ENCODE results near the gene KLF5.
"Not testable (repeated sequence)": the region's sequence is repeated elsewhere in the genome, so short reads cannot be mapped to it uniquely, and the experiment has no call there.

The KLF5 gene

DNA sequence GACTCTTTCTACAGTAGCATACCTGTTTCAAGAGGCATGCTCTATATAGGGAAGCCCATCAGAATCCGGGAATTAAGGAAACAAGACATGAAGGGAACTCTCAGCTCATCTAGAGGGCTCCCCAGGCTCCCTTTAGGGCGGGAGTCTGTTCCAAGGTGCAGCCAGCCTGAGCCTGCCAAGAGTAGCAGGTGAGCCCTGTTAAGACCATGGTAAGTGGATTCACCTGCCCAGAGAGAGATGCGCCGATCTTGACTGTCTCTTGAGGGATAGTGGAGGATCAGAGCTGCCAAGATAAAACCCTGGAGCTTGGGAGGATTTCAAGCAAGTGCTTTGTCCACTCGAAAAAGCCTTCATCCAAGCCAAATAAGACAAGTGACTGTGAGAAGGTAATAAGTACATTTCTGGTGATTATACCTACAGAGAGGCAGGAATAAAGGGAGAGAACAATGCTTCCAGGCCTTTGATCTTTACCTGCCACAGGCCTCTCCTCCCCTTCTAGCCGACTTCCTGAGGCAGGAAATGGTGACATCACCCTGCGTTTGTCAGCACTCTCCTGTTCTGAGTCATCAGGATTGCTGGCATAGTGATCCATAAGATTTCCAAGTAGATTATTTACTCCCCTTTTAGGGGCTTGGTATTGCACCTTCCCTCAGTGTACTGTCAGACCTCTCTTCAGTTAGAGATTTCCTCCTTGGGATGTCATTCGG lies 31.5 kb downstream of the KLF5 start:
- DNase-seq = no peak

GRCh38 chr13:73090823-73091187 lies 32.0 kb downstream of the KLF5 start:
- no peak for DNase-seq

- no peak for DNase-seq
These were observed 34.0 kb downstream of the KLF5 start for GRCh38 chr13:73092829-73093228.

DNA sequence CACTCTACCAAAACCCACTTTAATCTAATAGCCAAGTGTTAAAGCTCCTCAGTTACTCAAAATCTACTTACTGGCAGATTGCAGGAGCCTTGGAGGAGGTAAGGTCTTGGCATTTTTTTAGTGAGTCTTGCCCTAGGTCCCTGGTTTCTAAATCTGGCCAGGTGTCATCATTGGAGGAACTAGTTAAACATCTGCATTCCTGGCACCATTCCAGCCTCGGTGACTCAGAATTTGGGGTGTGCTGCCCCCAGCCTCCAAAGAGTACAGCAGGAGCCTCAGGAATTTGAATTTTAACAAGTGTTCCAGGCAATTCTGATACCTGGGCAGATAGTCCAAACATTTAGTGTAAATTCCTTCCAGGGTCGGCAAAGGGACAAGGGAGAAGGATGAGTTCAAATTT lies 37.4 kb downstream of the KLF5 start:
- no peak for DNase-seq

DNA sequence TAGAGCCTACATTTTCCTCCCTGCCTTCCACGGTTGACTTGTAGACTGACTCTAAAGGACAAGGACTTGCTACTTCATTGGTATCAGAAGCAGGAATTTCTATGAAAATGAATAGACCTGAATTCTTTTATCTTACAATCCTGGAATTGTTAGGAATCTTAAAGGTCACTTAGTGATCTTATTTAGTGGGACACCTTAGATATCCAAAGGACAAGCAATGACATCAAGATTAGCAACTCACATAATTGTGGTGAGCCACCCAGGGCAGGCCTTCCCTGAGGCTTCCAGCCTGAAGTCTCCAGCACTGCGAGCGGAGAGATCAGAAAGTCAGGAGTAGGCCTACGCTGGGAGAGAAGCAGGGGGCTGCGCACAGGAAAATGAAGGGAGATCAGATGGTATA lies 37.8 kb downstream of the KLF5 start:
- no peak for DNase-seq

DNA sequence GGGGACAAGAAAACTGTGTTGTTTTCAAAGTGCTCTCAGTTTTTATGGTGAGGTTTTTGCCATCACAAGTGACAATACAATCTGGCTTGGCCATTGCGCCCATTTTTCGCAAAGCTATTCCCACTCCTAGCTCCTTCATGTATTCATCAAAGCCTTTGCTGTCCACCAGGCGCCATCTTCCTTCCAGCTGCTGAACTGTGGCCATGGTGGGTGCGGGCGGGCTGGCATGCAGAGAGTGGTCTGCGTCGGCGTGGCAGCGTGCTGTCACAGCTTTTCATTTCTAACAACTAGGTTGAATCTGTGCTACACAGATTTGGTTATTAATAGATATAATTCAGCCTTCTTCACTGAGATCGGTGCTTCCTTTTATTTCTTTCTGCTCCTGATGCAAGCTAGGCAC lies 42.0 kb downstream of the KLF5 start:
- not testable (repeated sequence) for DNase-seq

DNA sequence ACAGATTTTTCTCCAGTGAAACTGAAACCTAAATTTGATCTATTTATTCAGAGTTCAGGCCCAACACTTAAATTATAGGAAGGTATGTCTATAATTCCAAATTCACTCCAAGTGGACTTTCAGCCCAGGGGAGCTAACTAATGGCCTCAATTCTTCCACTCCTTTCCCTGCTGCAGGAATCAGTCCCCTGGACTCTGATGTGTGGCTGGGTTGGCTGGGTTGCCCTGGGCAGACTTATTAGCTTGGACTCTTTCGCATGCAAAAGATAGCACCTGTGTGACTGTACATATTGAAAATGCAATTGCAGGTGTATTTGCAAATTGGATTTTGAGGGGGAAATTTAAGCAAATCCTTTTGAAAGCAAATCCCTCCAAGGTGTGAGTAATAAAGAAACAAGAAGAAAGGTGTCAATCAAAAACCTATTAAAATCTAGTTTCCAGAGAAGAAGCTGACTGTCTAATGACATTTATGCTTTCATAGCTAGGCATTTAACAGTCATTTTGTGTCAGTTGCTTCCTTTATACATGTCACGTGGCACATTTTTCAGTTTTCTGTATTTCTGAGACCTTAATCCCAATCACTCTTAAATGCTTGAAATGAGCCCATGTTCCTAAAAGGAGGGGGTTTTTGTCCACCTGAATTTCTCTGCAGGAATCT lies 42.7 kb downstream of the KLF5 start:
- no peak for DNase-seq

- no peak for DNase-seq
These were observed 44.4 kb downstream of the KLF5 start for GRCh38 chr13:73103238-73103637.

DNA sequence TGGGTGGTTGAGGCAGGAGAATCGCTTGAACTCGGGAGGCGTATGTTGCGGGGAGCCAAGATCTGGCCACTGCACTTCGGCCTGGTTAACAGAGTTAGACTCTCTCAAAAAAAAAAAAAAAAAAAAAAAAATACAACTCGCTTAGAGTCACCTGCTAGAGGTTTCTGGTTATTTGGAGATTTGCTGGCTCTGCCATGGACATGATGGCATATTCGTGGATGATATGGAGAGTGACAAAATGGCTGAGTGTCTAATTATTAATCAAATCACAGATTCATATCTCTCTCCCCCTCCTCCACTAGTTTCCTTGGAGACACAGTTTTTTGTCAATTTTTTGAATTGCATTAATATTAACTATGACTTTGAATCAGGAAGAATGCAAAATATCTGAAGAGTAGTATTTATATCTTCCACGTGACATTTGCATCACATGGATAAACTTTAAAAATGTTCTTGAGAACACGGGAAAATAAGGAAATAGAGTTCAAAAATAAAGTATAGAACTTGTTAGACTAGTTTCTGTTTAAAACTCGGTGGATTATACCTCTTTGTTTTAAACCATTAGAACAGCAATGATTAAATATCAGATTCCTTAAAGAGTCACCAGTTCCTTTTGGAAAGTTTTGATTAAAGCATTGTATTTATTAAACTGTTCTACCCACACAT lies 47.8 kb downstream of the KLF5 start:
- DNase-seq = no peak

DNA sequence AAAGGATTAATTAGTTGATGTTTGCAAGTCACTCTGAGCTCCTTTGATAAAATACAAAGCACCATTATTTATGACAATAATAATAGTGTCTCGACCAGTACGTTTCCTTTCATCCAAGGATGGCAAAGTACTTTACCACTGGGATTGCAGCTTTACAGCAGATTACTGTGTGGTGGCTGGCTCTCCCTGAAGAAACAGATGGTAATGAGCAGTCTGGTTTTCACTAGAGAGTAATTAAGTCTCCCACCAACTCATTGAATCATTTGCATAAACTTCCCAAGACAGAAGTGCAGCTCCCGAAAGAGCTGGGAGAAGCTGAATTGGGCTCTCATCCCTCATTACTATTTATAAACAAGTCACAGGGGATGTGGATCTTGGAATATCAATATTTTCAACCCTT lies 48.7 kb downstream of the KLF5 start:
- DNase-seq = no peak

DNA sequence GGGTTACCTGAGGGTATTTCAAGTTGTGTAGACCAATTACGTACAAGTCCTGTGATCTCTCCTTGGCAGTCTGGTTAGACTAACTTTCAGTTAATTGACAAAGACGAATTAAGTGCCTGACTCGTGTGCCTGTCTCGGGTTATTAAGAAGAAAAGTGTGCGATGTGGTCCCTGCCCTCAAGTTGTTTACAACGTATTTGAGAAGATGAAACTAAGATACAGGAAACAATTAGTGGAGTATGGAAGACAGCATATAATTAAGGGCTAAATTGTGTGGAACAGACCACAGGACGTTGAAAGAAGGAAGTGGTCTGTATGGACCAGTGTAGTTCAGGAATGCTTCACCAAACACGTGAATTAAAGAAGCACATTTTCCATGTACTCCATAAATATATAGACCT lies 49.2 kb downstream of the KLF5 start:
- DNase-seq = no peak

DNA sequence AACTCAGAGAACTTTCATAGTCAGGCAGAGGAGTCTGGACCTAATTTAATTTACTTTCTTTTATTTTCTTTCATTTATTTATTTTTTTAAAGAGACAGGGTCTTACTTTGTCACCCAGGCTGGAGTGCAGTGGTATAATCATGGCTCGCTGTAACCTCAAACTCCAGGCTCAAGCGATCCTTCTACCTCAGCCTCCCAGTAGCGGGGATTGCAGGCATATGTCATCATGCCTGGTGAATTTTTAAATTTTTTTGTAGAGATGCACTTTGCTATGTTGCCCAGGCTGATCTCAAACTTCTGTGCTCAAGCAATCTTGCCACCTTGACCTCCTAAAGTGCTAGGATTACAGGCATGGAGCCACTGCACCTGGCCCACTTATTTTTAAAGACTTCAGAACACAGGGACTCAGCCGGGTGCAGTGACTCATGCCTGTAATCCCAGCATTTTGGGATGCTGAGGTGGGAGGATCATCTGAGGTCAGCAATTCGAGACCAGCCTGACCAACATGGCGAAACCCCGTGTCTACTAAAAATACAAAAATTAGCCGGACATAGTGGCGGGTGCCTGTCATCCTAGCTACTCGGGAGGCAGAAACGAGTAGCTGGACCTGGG lies 50.6 kb downstream of the KLF5 start:
- DNase-seq = no peak

DNA sequence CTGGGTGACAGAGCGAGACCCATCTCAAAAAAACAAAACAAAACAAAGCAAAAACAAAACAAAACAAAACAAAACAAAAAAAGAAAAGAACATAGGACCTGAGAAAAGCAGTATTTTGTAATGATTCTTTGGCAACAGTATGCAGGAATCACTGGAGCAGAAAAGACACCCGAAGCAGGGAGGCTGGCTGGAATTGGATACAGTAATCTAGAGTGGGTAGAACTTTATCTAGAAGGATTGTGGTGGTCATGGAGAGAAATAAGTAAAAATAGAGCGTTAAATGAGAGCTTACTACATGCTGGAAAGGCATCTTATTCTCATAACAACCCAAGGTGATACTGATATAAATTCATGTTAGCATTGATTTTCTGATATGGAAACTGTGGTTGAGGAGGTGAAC lies 51.2 kb downstream of the KLF5 start:
- DNase-seq = no peak

DNA sequence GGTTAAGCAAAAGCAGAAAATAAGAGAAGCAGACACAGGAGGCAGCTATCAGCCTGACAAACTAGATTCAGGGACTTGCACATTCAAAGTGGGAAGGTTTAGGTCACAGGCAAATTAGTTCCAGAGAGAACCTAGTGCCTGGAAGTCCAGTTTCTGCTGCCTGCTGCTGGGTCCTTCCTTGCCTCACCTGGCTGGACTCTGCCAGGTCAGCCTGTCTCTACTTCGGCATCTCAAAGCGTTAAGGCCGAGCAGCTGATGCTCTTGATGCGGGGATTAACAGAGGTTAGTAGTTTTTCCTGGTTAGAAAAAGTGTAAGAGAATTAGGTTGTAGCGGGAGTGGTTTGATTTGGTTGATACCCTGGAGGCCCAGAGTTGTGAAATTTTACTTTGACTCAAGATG lies 52.0 kb downstream of the KLF5 start:
- DNase-seq = no peak

DNA sequence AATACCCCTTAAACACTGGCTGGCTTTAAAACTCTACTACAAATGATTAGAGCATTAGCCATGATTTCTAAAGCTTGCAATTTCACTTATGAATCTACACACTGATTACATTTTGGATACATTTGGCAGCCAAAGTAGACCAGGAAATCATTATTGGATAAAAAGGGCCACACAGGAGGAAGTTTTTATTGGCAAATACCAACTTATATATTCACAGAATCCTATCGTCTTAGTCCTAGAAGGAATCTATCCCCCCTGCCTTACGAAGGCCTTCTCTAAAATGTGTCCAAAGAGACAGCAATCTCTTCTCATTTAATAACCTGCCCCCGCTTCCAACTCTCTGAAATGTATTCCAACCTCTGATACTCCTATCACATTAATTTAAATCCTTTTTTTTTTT lies 52.5 kb downstream of the KLF5 start:
- no peak for DNase-seq

GRCh38 chr13:73119612-73120011 lies 60.8 kb downstream of the KLF5 start:
- no peak for DNase-seq

Data from stimulated activated CD8-positive, alpha-beta memory T cell treated with anti-CD3 and anti-CD28 coated beads, Interleukin-4, amount 100 ng/mL, for 48 hours (primary cell).